ENCODE measurements around the gene POU2F3.

DNA sequence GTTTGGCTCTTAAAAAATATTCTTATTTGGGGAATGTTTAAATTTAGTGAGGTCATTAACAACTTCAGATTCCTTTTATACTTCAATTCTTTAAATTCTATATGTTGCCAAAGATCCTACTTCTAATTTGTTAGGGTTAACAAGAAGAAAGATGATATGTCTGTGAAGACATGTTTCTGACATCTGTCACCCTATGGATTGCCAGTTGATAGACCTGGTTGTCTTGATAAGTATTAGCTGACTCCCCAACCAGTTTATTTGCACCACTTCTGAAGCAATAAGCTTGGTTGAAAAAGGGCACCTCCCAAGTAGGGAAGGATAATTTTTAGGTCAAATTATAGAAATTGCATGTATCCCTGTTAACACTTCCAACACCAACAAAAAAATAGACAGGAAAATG is 125.6 kb downstream of the POU2F3 start:
- TF ChIP-seq, protein P1, sequence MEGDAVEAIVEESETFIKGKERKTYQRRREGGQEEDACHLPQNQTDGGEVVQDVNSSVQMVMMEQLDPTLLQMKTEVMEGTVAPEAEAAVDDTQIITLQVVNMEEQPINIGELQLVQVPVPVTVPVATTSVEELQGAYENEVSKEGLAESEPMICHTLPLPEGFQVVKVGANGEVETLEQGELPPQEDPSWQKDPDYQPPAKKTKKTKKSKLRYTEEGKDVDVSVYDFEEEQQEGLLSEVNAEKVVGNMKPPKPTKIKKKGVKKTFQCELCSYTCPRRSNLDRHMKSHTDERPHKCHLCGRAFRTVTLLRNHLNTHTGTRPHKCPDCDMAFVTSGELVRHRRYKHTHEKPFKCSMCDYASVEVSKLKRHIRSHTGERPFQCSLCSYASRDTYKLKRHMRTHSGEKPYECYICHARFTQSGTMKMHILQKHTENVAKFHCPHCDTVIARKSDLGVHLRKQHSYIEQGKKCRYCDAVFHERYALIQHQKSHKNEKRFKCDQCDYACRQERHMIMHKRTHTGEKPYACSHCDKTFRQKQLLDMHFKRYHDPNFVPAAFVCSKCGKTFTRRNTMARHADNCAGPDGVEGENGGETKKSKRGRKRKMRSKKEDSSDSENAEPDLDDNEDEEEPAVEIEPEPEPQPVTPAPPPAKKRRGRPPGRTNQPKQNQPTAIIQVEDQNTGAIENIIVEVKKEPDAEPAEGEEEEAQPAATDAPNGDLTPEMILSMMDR (conservative IDR thresholded peaks at IDR 0.05; ENCODE audit: low read depth, low read length), result no peak
- no peak for TF ChIP-seq EZH2 (IDR thresholded peaks at IDR 0.05; ENCODE audit: low read length, unreplicated experiment)
